HG03039 (cell line): ENCODE results near the gene GPR35.

ENCODE experiments used
- ATAC-seq: cut with Tn5 transposase; IDR thresholded peaks from one replicate; pipeline ENCODE4 v1.9.1; 2021; ENCODE audit warnings: mild to moderate bottlenecking, moderate library complexity; ENCODE audit not compliant: unreplicated experiment

Gene GPR35

GRCh38 chr2:240637116-240637900, 12.0 kb downstream of the GPR35 start:
- ATAC-seq = no peak

GRCh38 chr2:240637901-240638345, 12.6 kb downstream of the GPR35 start:
- no peak for ATAC-seq

- ATAC-seq = no peak
Observed at GRCh38 chr2:240638512-240639160, 13.4 kb downstream of the GPR35 start.

- ATAC-seq = no peak
Observed at GRCh38 chr2:240639566-240639965, 14.3 kb downstream of the GPR35 start.

- ATAC-seq = no peak
Observed at GRCh38 chr2:240640939-240641338, 15.7 kb downstream of the GPR35 start.

GRCh38 chr2:240642061-240642805, 17.0 kb downstream of the GPR35 start:
- no peak for ATAC-seq

- no peak for ATAC-seq
Observed at GRCh38 chr2:240642806-240643092, 17.5 kb downstream of the GPR35 start.

GRCh38 chr2:240643093-240643810, 18.0 kb downstream of the GPR35 start:
- ATAC-seq = no peak

GRCh38 chr2:240643811-240644150, 18.5 kb downstream of the GPR35 start:
- no peak for ATAC-seq

GRCh38 chr2:240644171-240644651, 18.9 kb downstream of the GPR35 start:
- no peak for ATAC-seq

GRCh38 chr2:240644859-240645301, 19.6 kb downstream of the GPR35 start:
- ATAC-seq = no peak

- ATAC-seq = no peak
Observed at GRCh38 chr2:240645346-240645745, 20.1 kb downstream of the GPR35 start.

GRCh38 chr2:240645801-240646175, 20.5 kb downstream of the GPR35 start:
- no peak for ATAC-seq

GRCh38 chr2:240646176-240646899, 21.1 kb downstream of the GPR35 start:
- ATAC-seq = no peak

GRCh38 chr2:240646900-240647502, 21.7 kb downstream of the GPR35 start:
- ATAC-seq = no peak

- no peak for ATAC-seq
Observed at GRCh38 chr2:240647503-240648154, 22.3 kb downstream of the GPR35 start.

GRCh38 chr2:240648155-240648649, 22.9 kb downstream of the GPR35 start:
- no peak for ATAC-seq

GRCh38 chr2:240648650-240649275, 23.5 kb downstream of the GPR35 start:
- ATAC-seq = no peak

GRCh38 chr2:240649331-240649730, 24.1 kb downstream of the GPR35 start:
- ATAC-seq = no peak
